ENCODE data around the gene HLA-DMB.
A peak's percentile ranks its signal among the peaks of the same experiment; 100 is the strongest.

DNA sequence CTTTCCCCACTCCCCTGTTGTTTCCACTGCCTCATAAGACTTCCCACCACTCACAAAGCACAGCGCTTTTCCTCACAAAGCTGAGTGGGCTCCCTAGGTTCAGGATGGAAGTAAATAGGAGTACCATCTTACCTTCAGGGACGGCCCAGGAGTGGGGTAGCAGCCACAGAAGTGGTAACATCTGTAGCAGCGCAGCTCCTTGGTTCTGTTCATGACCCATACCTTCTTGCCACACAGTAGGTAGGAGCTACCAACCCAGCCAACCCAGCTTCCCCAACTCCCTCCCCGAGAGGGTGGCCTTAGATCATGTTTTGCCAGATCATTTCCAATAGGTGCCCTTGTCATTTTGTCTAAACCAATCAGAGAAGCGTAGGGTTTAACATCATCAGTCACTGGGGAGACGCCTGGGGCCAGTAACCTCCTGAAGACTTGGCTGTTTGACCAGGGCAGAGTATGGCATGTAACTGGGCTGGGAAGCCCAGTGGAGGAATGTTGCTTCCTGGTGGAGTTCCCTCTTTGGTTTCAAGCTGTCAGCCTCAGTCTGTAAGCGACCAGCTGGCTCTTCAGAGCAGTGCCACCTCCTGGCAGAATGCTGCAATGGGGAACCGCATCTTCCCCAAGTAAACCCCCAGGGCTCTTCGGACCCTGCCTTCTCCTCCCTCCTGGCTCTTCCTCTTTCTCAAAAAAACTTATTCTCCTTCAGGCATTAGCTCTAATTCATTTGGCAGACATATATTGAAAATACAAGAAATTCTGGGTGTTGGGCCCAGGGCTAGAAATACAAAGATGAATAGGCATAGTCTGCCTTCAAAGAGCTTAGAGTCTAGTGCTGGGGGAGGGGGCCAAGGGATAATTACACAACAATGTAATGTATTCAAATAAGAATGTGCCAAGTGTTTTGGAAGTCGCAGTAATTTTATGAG lies 12.2 kb upstream of the HLA-DMB start, which contains the start of gene HLA-DMA:
- TF ChIP-seq POLR2A (IDR thresholded peaks at IDR 0.05), result peak in 3 of 4 donors; percentile 60 to 93 (median 62)
- TF ChIP-seq, protein P1, sequence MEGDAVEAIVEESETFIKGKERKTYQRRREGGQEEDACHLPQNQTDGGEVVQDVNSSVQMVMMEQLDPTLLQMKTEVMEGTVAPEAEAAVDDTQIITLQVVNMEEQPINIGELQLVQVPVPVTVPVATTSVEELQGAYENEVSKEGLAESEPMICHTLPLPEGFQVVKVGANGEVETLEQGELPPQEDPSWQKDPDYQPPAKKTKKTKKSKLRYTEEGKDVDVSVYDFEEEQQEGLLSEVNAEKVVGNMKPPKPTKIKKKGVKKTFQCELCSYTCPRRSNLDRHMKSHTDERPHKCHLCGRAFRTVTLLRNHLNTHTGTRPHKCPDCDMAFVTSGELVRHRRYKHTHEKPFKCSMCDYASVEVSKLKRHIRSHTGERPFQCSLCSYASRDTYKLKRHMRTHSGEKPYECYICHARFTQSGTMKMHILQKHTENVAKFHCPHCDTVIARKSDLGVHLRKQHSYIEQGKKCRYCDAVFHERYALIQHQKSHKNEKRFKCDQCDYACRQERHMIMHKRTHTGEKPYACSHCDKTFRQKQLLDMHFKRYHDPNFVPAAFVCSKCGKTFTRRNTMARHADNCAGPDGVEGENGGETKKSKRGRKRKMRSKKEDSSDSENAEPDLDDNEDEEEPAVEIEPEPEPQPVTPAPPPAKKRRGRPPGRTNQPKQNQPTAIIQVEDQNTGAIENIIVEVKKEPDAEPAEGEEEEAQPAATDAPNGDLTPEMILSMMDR (IDR thresholded peaks at IDR 0.05), result peak; percentile 62 to 89 (median 80)
